MCF 10A (cell line): Measurements from ENCODE around the gene DNAJB11. TPM values are rescaled to one million over a fixed set of nuclear protein-coding genes. Genes with fewer than 3 reads are reported as not detected.
A peak's percentile ranks its signal among the peaks of the same experiment; 100 is the strongest.

Experiments
- BruUV-seq: library from RNA; stranded (reverse); fragments of 400-500 nt; replicated peaks from 2 replicates; lab custom pipeline; 2021; lab: Mats Ljungman, UMichigan
- CTCF ChIA-PET: fragments of 300-600 bp; sonication (Branson Sonifier 250); formaldehyde crosslinking; extraction: SDS; loops from one replicate; lab custom pipeline; 2021; ENCODE audit warnings: antibody characterized with exemption, inconsistent platforms; lab: Yijun Ruan, JAX
- POLR2A ChIA-PET: fragments of 300-600, 350-650 bp; sonication (Branson Sonifier 250); formaldehyde crosslinking; extraction: SDS; loops from one replicate; lab custom pipeline; 2020; ENCODE audit warnings: antibody characterized with exemption, inconsistent platforms; lab: Yijun Ruan, JAX
- DNase-seq: peaks from one replicate; pipeline ENCODE4 v3.0.0-alpha.2; 2018; ENCODE audit not compliant: unreplicated experiment
- H3K27ac Mint-ChIP-seq: one replicate; pipeline ENCODE4 v1.8.0; 2022; ENCODE audit warnings: mild to moderate bottlenecking, low read depth, mixed read lengths; ENCODE audit not compliant: unreplicated experiment
- H3K27me3 Mint-ChIP-seq: one replicate; pipeline ENCODE4 v1.8.0; 2022; ENCODE audit warnings: mixed read lengths; ENCODE audit not compliant: insufficient read depth, unreplicated experiment
- H3K36me3 Mint-ChIP-seq: one replicate; pipeline ENCODE4 v1.8.0; 2022; ENCODE audit warnings: mild to moderate bottlenecking, moderate library complexity, mixed read lengths; ENCODE audit not compliant: insufficient read depth, unreplicated experiment
- H3K4me1 Mint-ChIP-seq: one replicate; pipeline ENCODE4 v1.8.0; 2022; ENCODE audit warnings: mixed read lengths; ENCODE audit not compliant: insufficient read depth, unreplicated experiment
- H3K4me3 Mint-ChIP-seq: one replicate; pipeline ENCODE4 v1.8.0; 2022; ENCODE audit warnings: mild to moderate bottlenecking, moderate library complexity, mixed read lengths; ENCODE audit not compliant: unreplicated experiment
- H3K9me3 Mint-ChIP-seq: one replicate; pipeline ENCODE4 v1.8.0; 2022; ENCODE audit warnings: mixed read lengths; ENCODE audit not compliant: unreplicated experiment
- CTCF ChIP-seq: fragments of 200-600 bp; IDR thresholded peaks from one replicate; pipeline ENCODE4 v1.8.0; 2022; ENCODE audit warnings: antibody characterized with exemption, mild to moderate bottlenecking; ENCODE audit not compliant: unreplicated experiment
- intact Hi-C: fragments of 100-400 bp; cut with micrococcal nuclease; formaldehyde crosslinking; loops from 2 replicates; pipeline ENCODE4 v1.14.1; 2022
- total RNA-seq: library from RNA; stranded (reverse); gene quantifications from 2 replicates; pipeline ENCODE4 v1.2.3, GENCODE V29; 2022

The DNAJB11 gene
- total RNA-seq, 1 experiment from 2014 or later, result 116 TPM

- Mint-ChIP-seq H3K27me3 (no peaks in the 10 kb centered on the region), H3K36me3 (no peaks in the 10 kb centered on the region), H3K4me1 (peaks cover 25% of the 10 kb centered on the region), H3K4me3 (no peak overlapping the region), H3K9me3 (no peaks in the 10 kb centered on the region), H3K27ac (no peak overlapping the region)
- POLR2A ChIA-PET, result interaction anchor here (0.5 to 6.9 kb wide), 22 partner anchors 9 to 511 kb away, joined by 3 to 182 read pairs (median 4); partner anchors contain the start of genes DNAJB11, EIF4A2, RFC4 and TBCCD1
- no TSS peak for BruUV-seq
- intact Hi-C loops, result no loop called here
- CTCF ChIA-PET, result interaction anchor here (0.6 to 5.8 kb wide), 56 partner anchors 10 to 1049 kb away, joined by 3 to 100 read pairs (median 4); partner anchors contain the start of genes DNAJB11, EIF4A2 and TBCCD1
- peak; percentile 94 for TF ChIP-seq CTCF
- DNase-seq, result peak; percentile 78
Observed at GRCh38 chr3:186614597-186615483, 44.3 kb downstream of the DNAJB11 start.

GRCh38 chr3:186616299-186616617, 45.7 kb downstream of the DNAJB11 start:
- ChIA-PET POLR2A (interaction anchor here (0.7 to 6.9 kb wide), 16 partner anchors 17 to 211 kb away, joined by 3 to 182 read pairs (median 8); partner anchors contain the start of genes DNAJB11, EIF4A2, FETUB and RFC4), CTCF (interaction anchor here (0.6 to 5.8 kb wide), 34 partner anchors 12 to 639 kb away, joined by 3 to 100 read pairs (median 8); partner anchors contain the start of genes DNAJB11, EIF4A2, FETUB and TBCCD1)
- no TSS peak for BruUV-seq
- H3K36me3 Mint-ChIP-seq, result no peaks in the 10 kb centered on the region
- H3K9me3 Mint-ChIP-seq, result no peaks in the 10 kb centered on the region
- peaks cover 25% of the 10 kb centered on the region for H3K4me1 Mint-ChIP-seq
- TF ChIP-seq CTCF, result no peak
- DNase-seq, result no peak
- intact Hi-C loops, result loop anchor here (2.0 kb wide), 3 partner anchors 75 to 633 kb away; no protein-coding TSS in a partner anchor
- H3K27me3 Mint-ChIP-seq, result no peaks in the 10 kb centered on the region
- no peak overlapping the region for H3K27ac Mint-ChIP-seq
- H3K4me3 Mint-ChIP-seq, result no peak overlapping the region

GRCh38 chr3:186617036-186617946, 46.8 kb downstream of the DNAJB11 start:
- ChIA-PET POLR2A (interaction anchor here (0.6 to 6.9 kb wide), 28 partner anchors 11 to 508 kb away, joined by 3 to 182 read pairs (median 4); partner anchors contain the start of genes DNAJB11, EIF4A2, ETV5 and FETUB), CTCF (interaction anchor here (0.5 to 5.8 kb wide), 56 partner anchors 8 to 1071 kb away, joined by 3 to 100 read pairs (median 4); partner anchors contain the start of genes DNAJB11, EIF4A2, FETUB and TBCCD1)
- intact Hi-C loops, result loop anchor here (1.0 to 2.0 kb wide), 7 partner anchors 28 to 634 kb away; partner anchors contain the start of gene EIF4A2
- no TSS peak for BruUV-seq
- Mint-ChIP-seq H3K36me3 (no peaks in the 10 kb centered on the region), H3K4me3 (peak overlapping the region; percentile 72), H3K27ac (peak overlapping the region; percentile 71), H3K4me1 (peaks cover 25% of the 10 kb centered on the region), H3K27me3 (no peaks in the 10 kb centered on the region), H3K9me3 (no peaks in the 10 kb centered on the region)
- TF ChIP-seq CTCF, result peak; percentile 85
- peak; percentile 99 for DNase-seq
